Activated T-cell treated with anti-CD3 and anti-CD28 coated beads, Interleukin-2, amount 50 U/mL, for 4 hours (primary cell): ENCODE data around the gene LGI4. TPM values are rescaled to one million over a fixed set of nuclear protein-coding genes. Genes with fewer than 3 reads are reported as not detected.
A peak's percentile ranks its signal among the peaks of the same experiment; 100 is the strongest.
"Not testable (repeated sequence)": the region's sequence is repeated elsewhere in the genome, so short reads cannot be mapped to it uniquely, and the experiment has no call there.

Source experiments
- ATAC-seq, 2 donors: fragments of 200-7000 bp; cut with Tn5 transposase; one replicate each; pipeline ENCODE4 v1.10.0; 2021
- DNase-seq: peaks from one replicate; pipeline ENCODE4 v3.0.0-alpha.2; 2020
- H3K27me3 Mint-ChIP-seq: one replicate; pipeline ENCODE4 v1.8.0; 2021; ENCODE audit warnings: low read depth, mixed read lengths
- H3K36me3 Mint-ChIP-seq: one replicate; pipeline ENCODE4 v1.8.0; 2022; ENCODE audit warnings: mixed read lengths; ENCODE audit not compliant: insufficient read depth
- H3K4me1 Mint-ChIP-seq: one replicate; pipeline ENCODE4 v1.8.0; 2021; ENCODE audit warnings: low read depth, mixed read lengths
- H3K4me3 Mint-ChIP-seq: one replicate; pipeline ENCODE4 v1.8.0; 2021; ENCODE audit warnings: mild to moderate bottlenecking, moderate library complexity, mixed read lengths
- H3K9me3 Mint-ChIP-seq: one replicate; pipeline ENCODE4 v1.8.0; 2021; ENCODE audit warnings: mixed read lengths
- total RNA-seq, 3 donors: library from RNA; stranded (reverse); gene quantifications; one replicate each; pipeline ENCODE4 v1.2.1, GENCODE V29; 2021

The LGI4 gene
- total RNA-seq, 3 donors from 2014 or later, result 0.14 TPM; not detected in 2

DNA sequence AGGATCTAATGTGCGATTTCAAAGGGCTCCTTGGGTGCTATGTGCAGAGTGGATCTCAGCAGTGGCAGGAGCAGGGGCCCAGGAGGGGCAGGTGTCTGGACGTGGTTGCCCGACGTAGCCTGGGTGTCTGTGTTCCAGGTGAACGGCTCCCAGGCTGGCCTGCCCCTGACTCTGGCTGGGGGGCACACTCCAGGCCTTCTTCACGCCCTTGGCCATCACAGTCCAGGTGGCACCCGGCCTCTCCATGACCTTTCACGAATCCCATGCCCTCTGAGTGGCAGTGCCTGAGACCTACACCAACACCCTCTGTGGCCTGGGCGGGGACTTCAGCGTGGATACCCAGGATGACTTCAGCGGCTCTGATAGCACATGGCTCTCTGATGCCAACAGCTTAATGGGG lies 30.5 kb downstream of the LGI4 start:
- no peak for ATAC-seq
- no peak overlapping the region for H3K4me3 Mint-ChIP-seq
- no peaks in the 10 kb centered on the region for H3K9me3 Mint-ChIP-seq
- H3K27me3 Mint-ChIP-seq, result no peaks in the 10 kb centered on the region
- peaks cover 4% of the 10 kb centered on the region for H3K4me1 Mint-ChIP-seq
- H3K36me3 Mint-ChIP-seq, result no peaks in the 10 kb centered on the region
- DNase-seq, result no peak

GRCh38 chr19:35103614-35104013 lies 31.2 kb downstream of the LGI4 start:
- not testable (repeated sequence) for H3K4me3 Mint-ChIP-seq, ATAC-seq, H3K9me3 Mint-ChIP-seq, H3K4me1 Mint-ChIP-seq, H3K36me3 Mint-ChIP-seq, H3K27me3 Mint-ChIP-seq, DNase-seq

- DNase-seq, H3K36me3 Mint-ChIP-seq, H3K4me3 Mint-ChIP-seq, ATAC-seq, H3K9me3 Mint-ChIP-seq, H3K27me3 Mint-ChIP-seq, H3K4me1 Mint-ChIP-seq: not testable (repeated sequence)
These were observed 32.9 kb downstream of the LGI4 start for GRCh38 chr19:35101949-35102348.

GRCh38 chr19:35100588-35101533 lies 34.0 kb downstream of the LGI4 start:
- Mint-ChIP-seq H3K4me1 (no peaks in the 10 kb centered on the region), H3K36me3 (no peaks in the 10 kb centered on the region), H3K27me3 (no peaks in the 10 kb centered on the region), H3K4me3 (no peak overlapping the region), H3K9me3 (no peaks in the 10 kb centered on the region)
- DNase-seq (no peak), ATAC-seq (no peak)

DNA sequence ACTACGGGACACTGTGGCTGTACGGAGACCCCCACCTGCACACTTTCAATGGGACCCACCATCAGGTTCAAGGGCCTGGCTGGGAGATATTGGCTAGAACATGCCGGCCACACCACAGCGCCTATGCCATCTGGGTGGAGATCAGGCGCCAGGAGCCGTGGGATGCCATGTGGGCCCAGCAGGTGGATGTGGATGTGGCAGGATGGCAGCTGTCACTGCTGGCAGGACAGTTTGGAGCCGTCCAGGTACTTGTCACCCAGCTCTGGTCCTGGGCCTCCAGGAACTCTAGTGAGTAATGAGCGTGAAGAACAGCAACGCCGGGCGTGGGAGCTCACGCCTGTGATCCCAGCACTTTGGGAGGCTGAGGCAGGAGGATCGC lies 35.0 kb downstream of the LGI4 start:
- DNase-seq (no peak), ATAC-seq (no peak)
- no peaks in the 10 kb centered on the region for H3K27me3 Mint-ChIP-seq
- no peak overlapping the region for H3K4me3 Mint-ChIP-seq
- H3K4me1 Mint-ChIP-seq, result no peaks in the 10 kb centered on the region
- no peaks in the 10 kb centered on the region for H3K36me3 Mint-ChIP-seq
- H3K9me3 Mint-ChIP-seq, result no peaks in the 10 kb centered on the region

- ATAC-seq (no peak), DNase-seq (no peak)
- H3K4me3 Mint-ChIP-seq, result no peak overlapping the region
- no peaks in the 10 kb centered on the region for H3K9me3 Mint-ChIP-seq
- H3K27me3 Mint-ChIP-seq, result no peaks in the 10 kb centered on the region
- no peaks in the 10 kb centered on the region for H3K4me1 Mint-ChIP-seq
- H3K36me3 Mint-ChIP-seq, result no peaks in the 10 kb centered on the region
These were observed 35.5 kb downstream of the LGI4 start for GRCh38 chr19:35099155-35099896.

DNA sequence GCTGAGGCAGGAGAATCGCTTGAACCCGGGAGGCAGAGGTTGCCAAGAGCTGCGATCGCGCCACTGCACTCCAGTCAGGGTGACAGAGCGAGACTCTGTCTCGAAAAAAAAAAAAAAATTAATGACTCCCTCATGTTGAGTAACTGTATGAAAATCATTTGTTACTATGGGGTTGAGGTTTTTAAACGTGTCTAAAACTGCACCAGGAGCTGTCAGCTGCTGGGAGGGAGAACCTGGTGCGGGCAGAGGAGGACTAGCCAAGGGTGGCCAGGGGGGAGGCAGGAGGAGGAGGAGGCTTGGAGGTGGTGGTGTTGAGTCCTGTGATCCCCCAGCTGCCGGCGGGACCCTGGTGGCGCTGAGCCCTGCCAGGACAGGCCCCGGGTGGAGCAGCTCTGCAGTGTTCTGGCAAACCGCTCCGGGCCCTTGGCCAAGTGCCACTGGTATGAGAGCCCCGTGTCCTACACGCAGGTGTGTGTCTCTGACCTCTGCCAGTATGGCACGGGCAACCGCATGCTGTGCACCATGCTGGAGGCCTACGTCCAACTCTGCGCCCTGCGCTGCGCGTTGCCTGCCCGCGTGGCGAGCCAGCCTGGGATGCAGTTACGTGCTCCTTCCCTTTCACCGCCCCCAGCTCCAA lies 36.3 kb downstream of the LGI4 start:
- ATAC-seq (no peak), DNase-seq (no peak)
- Mint-ChIP-seq H3K9me3 (no peaks in the 10 kb centered on the region), H3K27me3 (no peaks in the 10 kb centered on the region), H3K4me3 (no peak overlapping the region), H3K4me1 (no peaks in the 10 kb centered on the region), H3K36me3 (no peaks in the 10 kb centered on the region)

DNA sequence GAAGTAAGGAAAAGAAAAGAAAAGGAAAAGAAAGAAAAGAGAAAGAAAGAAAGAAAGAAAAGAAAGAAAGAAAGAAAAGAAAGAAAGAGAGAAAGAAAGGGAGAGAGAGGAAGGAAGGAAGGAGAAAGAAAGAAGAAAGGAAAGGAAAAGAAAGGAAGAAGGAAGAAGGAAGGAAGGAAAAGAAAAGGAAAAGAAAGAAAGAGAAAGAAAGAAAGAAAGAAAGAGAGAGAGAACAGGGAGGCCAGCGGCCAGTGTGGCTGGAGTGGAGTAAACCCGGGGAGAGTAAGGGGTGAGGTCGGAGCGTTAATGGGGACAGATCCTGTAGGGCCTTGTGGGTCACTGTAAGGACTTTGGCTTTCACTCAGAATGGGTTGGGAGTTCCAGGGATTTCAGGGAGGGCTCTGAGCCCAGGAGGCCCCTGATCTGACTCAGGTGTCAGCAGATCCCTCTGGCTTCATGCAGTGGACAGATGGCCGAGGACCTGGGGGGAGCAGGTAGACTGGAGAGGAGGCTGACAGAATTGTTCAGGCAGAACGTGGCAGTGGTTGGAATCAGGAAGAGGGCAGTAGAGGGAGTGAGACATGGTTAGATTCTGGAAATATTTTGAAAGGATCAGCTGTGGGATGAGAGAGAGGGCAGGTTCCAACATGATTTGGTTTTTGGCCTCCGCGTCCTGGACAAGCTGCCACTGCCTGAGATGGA lies 39.0 kb downstream of the LGI4 start:
- Mint-ChIP-seq H3K4me3 (no peak overlapping the region), H3K4me1 (no peaks in the 10 kb centered on the region), H3K27me3 (no peaks in the 10 kb centered on the region), H3K36me3 (no peaks in the 10 kb centered on the region), H3K9me3 (no peaks in the 10 kb centered on the region)
- ATAC-seq, result no peak
- no peak for DNase-seq

DNA sequence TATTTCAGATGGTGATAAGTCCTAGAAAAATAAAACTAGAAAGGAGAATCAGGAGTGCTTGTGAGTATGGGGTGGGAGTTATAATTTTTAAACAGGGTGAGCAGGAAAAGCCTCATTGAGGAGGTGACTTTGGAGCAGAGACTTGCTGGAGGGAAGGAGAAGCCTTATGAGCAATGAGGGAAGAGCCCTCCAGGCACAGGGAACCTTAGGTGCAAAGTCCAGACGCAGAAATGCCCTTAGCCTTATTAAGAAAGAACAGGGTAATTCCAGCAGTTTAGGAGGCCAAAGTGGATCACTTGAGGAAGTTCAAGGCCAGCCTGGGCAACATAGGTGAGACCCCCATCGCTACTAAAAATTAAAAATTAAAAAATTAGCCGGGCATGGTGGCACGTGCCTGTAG lies 40.2 kb downstream of the LGI4 start:
- Mint-ChIP-seq H3K27me3 (peaks cover 4% of the 10 kb centered on the region), H3K4me1 (peaks cover 4% of the 10 kb centered on the region), H3K9me3 (no peaks in the 10 kb centered on the region), H3K36me3 (no peaks in the 10 kb centered on the region), H3K4me3 (no peak overlapping the region)
- ATAC-seq (no peak), DNase-seq (no peak)

- no peak for DNase-seq
- Mint-ChIP-seq H3K9me3 (no peaks in the 10 kb centered on the region), H3K36me3 (no peaks in the 10 kb centered on the region), H3K27me3 (peaks cover 4% of the 10 kb centered on the region), H3K4me1 (peaks cover 4% of the 10 kb centered on the region), H3K4me3 (no peak overlapping the region)
- ATAC-seq, result no peak
These were observed 40.8 kb downstream of the LGI4 start for GRCh38 chr19:35093941-35094647.

GRCh38 chr19:35093430-35093829 lies 41.4 kb downstream of the LGI4 start:
- no peak for ATAC-seq
- Mint-ChIP-seq H3K27me3 (peaks cover 4% of the 10 kb centered on the region), H3K4me3 (no peak overlapping the region), H3K36me3 (no peaks in the 10 kb centered on the region), H3K4me1 (peaks cover 4% of the 10 kb centered on the region), H3K9me3 (no peaks in the 10 kb centered on the region)
- DNase-seq, result no peak

- H3K4me3 Mint-ChIP-seq, result no peak overlapping the region
These were observed 44.2 kb downstream of the LGI4 start for GRCh38 chr19:35090506-35091214.

GRCh38 chr19:35090160-35090505 lies 44.7 kb downstream of the LGI4 start:
- peaks cover 16% of the 10 kb centered on the region for H3K4me1 Mint-ChIP-seq
- no peak overlapping the region for H3K4me3 Mint-ChIP-seq
- peak in 1 of 2 donors; percentile 27 for ATAC-seq
- H3K27me3 Mint-ChIP-seq, result peaks cover 4% of the 10 kb centered on the region
- no peaks in the 10 kb centered on the region for H3K36me3 Mint-ChIP-seq
- H3K9me3 Mint-ChIP-seq, result no peaks in the 10 kb centered on the region
- no peak for DNase-seq

More at GRCh38 chr19:35090506-35091214, 44.2 kb downstream of the LGI4 start:
- no peaks in the 10 kb centered on the region for H3K9me3 Mint-ChIP-seq
- peak; percentile 82 to 87 for ATAC-seq
- no peaks in the 10 kb centered on the region for H3K36me3 Mint-ChIP-seq
- peak; percentile 32 for DNase-seq
- peaks cover 4% of the 10 kb centered on the region for H3K27me3 Mint-ChIP-seq
- H3K4me1 Mint-ChIP-seq, result peaks cover 12% of the 10 kb centered on the region
